ENCODE data around the gene SHBG. TPM values are rescaled to one million over a fixed set of nuclear protein-coding genes. Genes with fewer than 3 reads are reported as not detected.
A peak's percentile ranks its signal among the peaks of the same experiment; 100 is the strongest.

The SHBG gene
- total and polyA plus RNA-seq, 2 of the 8 experiments (the other 6 are each of a cell fraction or from before 2014, with no cell fraction given): 1.1 to 1.2 TPM

DNA sequence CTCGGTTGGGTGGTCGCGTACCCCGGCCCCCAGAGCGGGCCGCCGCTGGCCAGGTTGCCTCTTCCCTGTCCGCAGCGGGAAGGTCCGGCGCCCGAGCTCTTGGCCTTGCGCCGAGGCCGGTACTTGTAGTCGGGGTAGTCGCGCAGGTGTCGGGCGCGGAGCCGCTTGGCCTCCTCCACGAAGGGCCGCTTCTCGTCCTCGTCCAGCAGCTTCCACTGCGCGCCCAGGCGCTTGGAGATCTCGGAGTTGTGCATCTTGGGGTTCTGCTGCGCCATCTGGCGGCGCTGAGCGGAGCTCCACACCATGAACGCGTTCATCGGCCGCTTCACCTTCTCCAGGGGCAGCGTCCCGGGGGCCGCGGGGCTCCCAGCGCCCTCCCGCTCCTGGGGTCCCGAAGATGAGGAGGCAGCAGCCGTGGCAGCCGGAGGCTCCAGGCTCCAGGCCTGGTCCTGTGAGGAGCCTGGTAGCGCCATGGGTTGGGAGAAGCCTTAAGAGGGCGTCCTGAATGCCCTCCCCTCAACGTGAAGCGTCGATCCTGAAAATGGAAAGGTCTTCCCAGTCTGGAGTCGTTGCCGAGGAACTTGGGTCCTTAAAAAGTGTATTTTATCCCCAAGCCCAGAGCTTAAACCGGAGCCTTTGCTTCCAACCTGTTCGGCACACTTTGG, 40.6 kb upstream of the SHBG start (continued):
- TF ChIP-seq, protein P1, sequence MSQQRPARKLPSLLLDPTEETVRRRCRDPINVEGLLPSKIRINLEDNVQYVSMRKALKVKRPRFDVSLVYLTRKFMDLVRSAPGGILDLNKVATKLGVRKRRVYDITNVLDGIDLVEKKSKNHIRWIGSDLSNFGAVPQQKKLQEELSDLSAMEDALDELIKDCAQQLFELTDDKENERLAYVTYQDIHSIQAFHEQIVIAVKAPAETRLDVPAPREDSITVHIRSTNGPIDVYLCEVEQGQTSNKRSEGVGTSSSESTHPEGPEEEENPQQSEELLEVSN (IDR thresholded peaks at IDR 0.05): 0 out of 2 replicates have a peak, but pooled peaks have one; percentile 7
- 0 out of 2 replicates have a peak, but pooled peaks have one; percentile 23 for TF ChIP-seq SUZ12 (IDR thresholded peaks at IDR 0.05; ENCODE audit: low read length)
- TF ChIP-seq RAD21 (IDR thresholded peaks at IDR 0.05 in 1 of 2, conservative IDR thresholded peaks at IDR 0.05 in 1 of 2; ENCODE audit: low read depth in 2 of 2, low read length in 2 of 2): peak; percentile 66 to 83
- TF ChIP-seq, protein P2, sequence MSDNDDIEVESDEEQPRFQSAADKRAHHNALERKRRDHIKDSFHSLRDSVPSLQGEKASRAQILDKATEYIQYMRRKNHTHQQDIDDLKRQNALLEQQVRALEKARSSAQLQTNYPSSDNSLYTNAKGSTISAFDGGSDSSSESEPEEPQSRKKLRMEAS (IDR thresholded peaks at IDR 0.05): peak; percentile 56; the same call in 1 of the 2 replicates
- peak; percentile 32; the same call in 1 of the 2 replicates for TF ChIP-seq BACH1 (IDR thresholded peaks at IDR 0.05; ENCODE audit: low read length)
- peak; percentile 32 for TF ChIP-seq KDM4A (IDR thresholded peaks at IDR 0.05; ENCODE audit: low read depth, low read length, severe bottlenecking)
- TF ChIP-seq MAFK (IDR thresholded peaks at IDR 0.05; ENCODE audit: low read depth, low read length): no peak
- TF ChIP-seq POLR2A (IDR thresholded peaks at IDR 0.05; ENCODE audit: control extremely low read depth in 1 of 2, low read depth in 2 of 2, low read length in 2 of 2): peak in 1 of 2 experiments; percentile 59; a peak in 2 of 3 replicates
- TF ChIP-seq, protein P3, sequence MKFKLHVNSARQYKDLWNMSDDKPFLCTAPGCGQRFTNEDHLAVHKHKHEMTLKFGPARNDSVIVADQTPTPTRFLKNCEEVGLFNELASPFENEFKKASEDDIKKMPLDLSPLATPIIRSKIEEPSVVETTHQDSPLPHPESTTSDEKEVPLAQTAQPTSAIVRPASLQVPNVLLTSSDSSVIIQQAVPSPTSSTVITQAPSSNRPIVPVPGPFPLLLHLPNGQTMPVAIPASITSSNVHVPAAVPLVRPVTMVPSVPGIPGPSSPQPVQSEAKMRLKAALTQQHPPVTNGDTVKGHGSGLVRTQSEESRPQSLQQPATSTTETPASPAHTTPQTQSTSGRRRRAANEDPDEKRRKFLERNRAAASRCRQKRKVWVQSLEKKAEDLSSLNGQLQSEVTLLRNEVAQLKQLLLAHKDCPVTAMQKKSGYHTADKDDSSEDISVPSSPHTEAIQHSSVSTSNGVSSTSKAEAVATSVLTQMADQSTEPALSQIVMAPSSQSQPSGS (IDR thresholded peaks at IDR 0.05; ENCODE audit: low read length): no peak
